IPS-18a (cell line): ENCODE measurements around the gene PAQR8.

ENCODE experiments used
- H3K27ac ChIP-seq: one replicate; pipeline ENCODE4 v1.5.1; 2013; ENCODE audit warnings: low read length
- H3K27me3 ChIP-seq: one replicate; pipeline ENCODE4 v1.6.1; 2013; ENCODE audit warnings: mild to moderate bottlenecking, low read length; ENCODE audit not compliant: control insufficient read depth, insufficient read depth
- H3K36me3 ChIP-seq: one replicate; pipeline ENCODE4 v1.6.1; 2013; ENCODE audit warnings: low read depth, low read length; ENCODE audit not compliant: control insufficient read depth
- H3K4me1 ChIP-seq: one replicate; pipeline ENCODE4 v1.6.1; 2013; ENCODE audit warnings: low read depth, low read length; ENCODE audit not compliant: control insufficient read depth
- H3K4me3 ChIP-seq: one replicate; pipeline ENCODE4 v1.5.1; 2013; ENCODE audit warnings: low read length
- H3K9ac ChIP-seq: one replicate; pipeline ENCODE4 v1.6.1; 2013; ENCODE audit warnings: mild to moderate bottlenecking, low read length, moderate library complexity
- H3K9me3 ChIP-seq: one replicate; pipeline ENCODE4 v1.6.1; 2013; ENCODE audit warnings: low read depth, low read length; ENCODE audit not compliant: control insufficient read depth

Gene PAQR8

DNA sequence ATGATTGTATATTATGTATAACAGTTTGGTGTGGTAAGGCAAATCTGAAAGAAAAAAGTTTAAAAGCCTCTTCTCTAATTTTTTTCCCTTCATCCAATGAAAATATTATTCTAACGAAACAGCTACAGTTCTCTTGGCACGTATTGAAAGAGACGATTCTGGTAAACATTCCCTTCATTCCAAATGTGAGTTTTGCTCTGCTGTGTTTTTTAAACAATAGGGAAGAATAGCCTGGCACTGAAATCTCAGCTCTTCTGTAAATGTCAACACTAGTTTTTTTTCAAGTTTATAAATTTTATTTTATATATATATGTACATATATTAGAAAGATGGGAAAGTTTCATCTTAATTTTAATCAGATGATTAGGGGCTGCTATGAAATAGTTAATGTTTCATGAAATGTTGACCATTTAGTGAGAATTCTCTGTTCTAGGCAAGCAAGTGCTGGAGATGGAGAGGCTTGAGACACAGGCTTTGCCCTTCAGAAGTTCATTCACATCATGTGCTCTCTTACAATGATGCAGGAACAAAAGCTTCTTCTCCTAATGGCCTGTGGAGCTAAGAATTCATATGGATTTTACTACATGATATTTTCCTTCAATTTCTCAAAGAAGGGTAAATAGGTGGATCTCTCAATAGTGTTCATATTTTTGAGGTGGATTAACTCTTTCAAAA, 4.1 kb downstream of the PAQR8 start:
- no peaks in the 10 kb centered on the region for H3K9me3 ChIP-seq
- no peak overlapping the region for H3K4me3 ChIP-seq
- no peak overlapping the region for H3K27ac ChIP-seq
- peaks cover 6% of the 10 kb centered on the region for H3K4me1 ChIP-seq
- no peak overlapping the region for H3K9ac ChIP-seq
- peaks cover 30% of the 10 kb centered on the region for H3K27me3 ChIP-seq
- no peaks in the 10 kb centered on the region for H3K36me3 ChIP-seq

DNA sequence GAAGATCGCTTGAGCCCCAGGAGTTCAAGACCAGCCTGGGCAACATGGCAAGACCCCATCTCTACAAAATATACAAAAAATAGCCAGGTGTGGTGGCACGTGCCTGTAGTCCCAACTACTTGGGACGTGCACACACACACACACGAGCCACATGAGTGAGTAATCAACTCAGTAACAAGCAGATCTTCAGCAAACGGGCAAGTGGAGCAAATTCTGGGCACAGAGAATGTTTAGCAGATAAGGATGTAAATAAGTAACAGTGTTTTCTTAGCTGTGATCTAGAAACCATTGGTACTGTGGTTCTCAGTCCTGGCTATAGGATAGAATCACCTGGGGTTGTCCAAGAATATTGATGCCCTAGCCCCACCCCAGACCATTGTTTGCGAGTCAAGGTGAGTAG, 6.1 kb downstream of the PAQR8 start:
- H3K36me3 ChIP-seq = no peaks in the 10 kb centered on the region

DNA sequence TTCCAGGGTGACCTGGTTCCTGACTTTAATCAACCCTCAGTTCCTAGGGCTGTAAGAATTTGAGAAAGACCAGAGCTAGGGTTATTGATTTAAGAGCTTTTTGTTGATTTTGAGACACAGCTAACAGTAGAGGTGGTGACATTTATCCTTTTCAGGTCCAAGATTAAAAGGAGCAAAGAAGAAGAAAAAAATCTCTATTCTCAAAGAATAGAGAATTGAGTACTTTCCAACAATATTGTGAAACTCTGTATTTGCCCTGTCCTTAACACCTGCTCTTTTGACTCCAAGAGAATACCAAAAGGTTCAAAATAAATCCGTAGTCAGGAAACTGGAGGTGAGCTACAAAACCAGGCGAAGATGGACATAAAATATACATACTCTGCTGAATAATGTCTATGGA, 7.3 kb downstream of the PAQR8 start:
- H3K9ac ChIP-seq = no peak overlapping the region
- H3K4me1 ChIP-seq = no peaks in the 10 kb centered on the region
- no peak overlapping the region for H3K4me3 ChIP-seq
- peaks cover 4% of the 10 kb centered on the region for H3K27me3 ChIP-seq
- H3K9me3 ChIP-seq = no peaks in the 10 kb centered on the region
- no peaks in the 10 kb centered on the region for H3K36me3 ChIP-seq
- H3K27ac ChIP-seq = no peak overlapping the region

More for the DNA sequence above, 6.1 kb downstream of the PAQR8 start:
- H3K4me1 ChIP-seq = no peaks in the 10 kb centered on the region
- no peak overlapping the region for H3K4me3 ChIP-seq
- H3K9ac ChIP-seq = no peak overlapping the region
- no peak overlapping the region for H3K27ac ChIP-seq
- peaks cover 17% of the 10 kb centered on the region for H3K27me3 ChIP-seq
- H3K9me3 ChIP-seq = no peaks in the 10 kb centered on the region

DNA sequence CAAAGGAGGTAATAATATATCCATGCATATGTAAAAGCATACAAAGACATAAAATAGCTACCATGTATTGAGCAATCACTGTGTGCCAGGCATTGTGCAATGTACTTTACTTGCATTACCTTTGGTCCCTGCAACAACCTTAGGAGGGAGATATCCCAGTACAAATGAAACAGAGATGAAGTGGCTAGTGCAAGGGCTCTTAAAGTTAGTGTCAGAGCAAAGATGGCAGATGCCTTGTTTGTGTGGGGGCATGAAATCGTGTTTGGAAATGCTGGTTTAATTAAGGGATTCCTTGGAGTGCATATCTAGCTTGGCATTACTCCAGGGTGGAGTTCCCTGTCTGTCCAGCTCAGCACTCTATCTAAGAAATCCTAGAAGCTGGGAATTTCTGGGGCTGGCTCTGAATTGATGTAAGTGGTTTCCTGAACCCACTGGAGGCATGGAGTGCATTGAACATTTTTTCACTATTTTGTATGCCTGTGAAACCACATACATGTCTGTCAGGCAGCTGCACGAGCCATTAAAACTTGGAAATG, 9.8 kb downstream of the PAQR8 start:
- Histone ChIP-seq H3K4me1 (no peaks in the 10 kb centered on the region), H3K4me3 (no peak overlapping the region), H3K27me3 (no peaks in the 10 kb centered on the region), H3K36me3 (no peaks in the 10 kb centered on the region), H3K9me3 (no peaks in the 10 kb centered on the region), H3K27ac (no peak overlapping the region), H3K9ac (no peak overlapping the region)

DNA sequence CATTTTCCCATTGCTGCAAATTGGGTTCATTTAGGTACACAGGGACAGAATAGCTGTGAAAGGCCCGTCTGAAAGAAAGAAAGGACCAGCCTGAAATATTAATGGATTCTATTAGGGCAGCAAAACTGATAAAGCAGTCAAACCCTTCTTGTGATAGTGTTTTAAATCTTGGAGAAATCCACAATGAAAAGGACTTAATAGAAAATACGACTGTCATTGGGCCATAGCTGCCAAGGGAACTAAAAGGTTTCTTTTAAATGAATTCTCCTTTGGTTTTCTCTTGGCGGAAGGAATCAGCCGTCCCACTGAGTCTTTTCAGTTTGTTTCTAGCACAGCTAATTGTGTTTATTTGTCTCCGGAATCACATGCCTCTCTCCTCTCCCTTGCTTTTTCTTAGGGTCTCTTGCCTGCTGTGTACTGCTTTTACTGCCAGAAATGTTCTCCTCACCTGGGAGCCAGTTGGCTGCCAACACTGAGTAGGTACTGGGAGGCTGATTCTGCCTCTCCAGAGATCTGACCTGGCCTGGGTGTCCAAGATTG, 11.3 kb downstream of the PAQR8 start:
- Histone ChIP-seq H3K4me1 (no peaks in the 10 kb centered on the region), H3K27me3 (no peaks in the 10 kb centered on the region), H3K4me3 (no peak overlapping the region), H3K36me3 (no peaks in the 10 kb centered on the region), H3K27ac (no peak overlapping the region), H3K9me3 (no peaks in the 10 kb centered on the region), H3K9ac (no peak overlapping the region)

DNA sequence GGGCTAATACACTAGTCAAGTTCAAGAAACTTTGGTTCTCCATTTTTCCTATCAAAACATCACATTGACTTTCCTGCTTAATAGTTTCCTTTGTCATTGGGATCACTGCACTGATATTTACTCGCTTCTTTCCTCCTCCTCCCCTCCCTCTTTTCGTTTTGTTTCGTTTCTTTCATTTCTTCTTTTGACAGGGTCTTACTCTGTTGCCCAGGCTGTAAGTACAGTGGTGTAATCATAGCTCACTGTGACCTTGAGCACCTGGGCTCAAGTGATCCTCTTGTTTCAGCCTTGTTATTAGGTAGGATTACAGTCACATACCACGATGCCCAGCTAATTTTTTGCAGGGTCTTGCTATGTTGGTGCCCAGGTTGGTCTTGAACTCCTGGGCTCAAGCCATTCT, 12.3 kb downstream of the PAQR8 start:
- H3K27ac ChIP-seq = no peak overlapping the region
- H3K9ac ChIP-seq = no peak overlapping the region
- no peak overlapping the region for H3K4me3 ChIP-seq
- no peaks in the 10 kb centered on the region for H3K4me1 ChIP-seq
- H3K9me3 ChIP-seq = no peaks in the 10 kb centered on the region
- no peaks in the 10 kb centered on the region for H3K27me3 ChIP-seq
- H3K36me3 ChIP-seq = no peaks in the 10 kb centered on the region

DNA sequence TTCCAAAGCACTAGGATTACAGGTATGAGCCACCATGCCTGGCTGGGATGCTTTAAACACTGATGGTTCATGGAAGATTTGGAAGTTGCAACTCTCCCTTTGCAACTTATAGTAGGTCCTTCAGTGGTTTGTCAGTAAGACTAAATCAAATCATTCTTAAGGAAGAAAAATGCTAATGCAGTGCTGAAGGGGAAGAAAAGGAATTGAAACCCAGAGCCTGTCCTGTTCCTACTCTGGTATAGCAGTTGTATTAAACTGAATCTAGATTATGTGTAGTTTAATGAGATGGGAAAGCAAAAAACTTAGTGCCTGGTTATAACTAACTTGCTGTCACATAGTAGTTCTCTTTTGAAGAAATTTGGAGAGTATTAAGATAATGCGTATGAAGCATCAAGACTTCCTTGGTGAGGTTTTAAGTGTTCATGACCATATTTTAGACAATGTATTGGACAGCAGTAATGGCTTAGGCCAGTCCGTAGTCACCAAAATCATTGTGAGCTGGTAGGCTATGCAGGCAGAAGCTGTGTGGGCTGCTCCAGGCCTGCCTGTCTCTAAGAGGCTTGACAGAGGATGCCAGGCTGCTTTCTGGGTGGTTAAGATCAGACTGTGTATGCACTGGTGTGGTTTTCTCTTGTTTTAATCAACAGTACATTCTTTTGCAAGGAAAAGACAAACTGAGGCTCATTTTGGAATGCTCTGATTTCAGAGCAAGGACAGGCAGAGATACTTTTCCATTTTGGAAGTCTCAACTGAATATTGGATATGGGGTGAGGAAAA, 14.0 kb downstream of the PAQR8 start:
- H3K9ac ChIP-seq = no peak overlapping the region
- H3K9me3 ChIP-seq = no peaks in the 10 kb centered on the region
- no peaks in the 10 kb centered on the region for H3K27me3 ChIP-seq
- no peaks in the 10 kb centered on the region for H3K36me3 ChIP-seq
- no peak overlapping the region for H3K4me3 ChIP-seq
- H3K27ac ChIP-seq = no peak overlapping the region
- no peaks in the 10 kb centered on the region for H3K4me1 ChIP-seq

DNA sequence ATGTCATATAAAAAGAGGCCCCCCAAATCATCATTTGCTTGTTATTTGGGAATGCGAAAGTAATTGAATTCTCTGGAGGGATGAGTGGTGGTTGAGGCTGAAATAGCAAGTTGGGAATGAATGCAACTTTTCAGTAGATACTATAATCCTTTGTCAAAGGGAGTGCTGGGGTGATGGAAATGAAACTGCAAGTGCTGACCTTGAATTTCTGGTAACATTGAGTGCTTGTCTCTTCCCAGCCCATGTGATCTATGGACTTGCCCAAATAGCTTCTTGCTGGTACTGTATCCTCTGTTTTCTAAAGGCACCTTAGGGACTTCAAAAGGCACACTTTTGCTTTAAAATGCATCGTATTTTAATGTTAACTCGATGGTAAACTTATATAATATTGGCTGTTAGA, 14.8 kb downstream of the PAQR8 start:
- no peak overlapping the region for H3K4me3 ChIP-seq
- H3K9me3 ChIP-seq = no peaks in the 10 kb centered on the region
- H3K4me1 ChIP-seq = no peaks in the 10 kb centered on the region
- H3K27me3 ChIP-seq = no peaks in the 10 kb centered on the region
- no peak overlapping the region for H3K9ac ChIP-seq
- H3K36me3 ChIP-seq = no peaks in the 10 kb centered on the region
- H3K27ac ChIP-seq = no peak overlapping the region

DNA sequence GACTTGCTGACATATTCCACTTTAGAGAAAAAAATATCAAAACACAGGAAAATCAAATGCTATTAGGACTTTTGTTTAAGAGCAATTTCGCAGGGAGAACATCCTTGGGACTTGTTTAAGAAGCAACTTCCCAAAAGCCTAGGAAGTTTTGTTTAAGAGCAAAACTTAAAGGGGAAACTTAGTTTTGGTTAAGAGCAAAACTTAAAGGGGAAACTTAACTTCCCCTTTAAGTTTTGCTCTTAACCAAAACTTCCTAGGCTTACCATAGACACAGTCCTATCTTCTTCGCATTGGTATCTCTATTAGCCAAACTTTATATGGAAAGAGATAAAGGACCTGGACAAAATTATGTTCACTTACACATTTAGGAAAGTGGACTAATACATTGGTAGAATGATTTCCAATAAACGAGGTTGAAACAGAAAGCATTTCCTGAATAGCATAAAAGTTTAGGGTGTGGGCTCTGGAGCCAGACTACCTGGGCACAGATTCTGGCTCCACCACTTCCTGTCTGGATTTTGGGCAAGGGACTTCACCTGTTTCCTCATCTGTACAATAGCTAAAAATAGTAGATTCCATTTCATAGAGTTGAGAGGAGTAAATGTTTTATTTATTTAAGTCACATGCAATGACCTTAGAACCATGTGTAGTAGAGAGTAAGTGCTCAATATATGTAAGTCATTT, 15.7 kb downstream of the PAQR8 start:
- no peaks in the 10 kb centered on the region for H3K4me1 ChIP-seq
- H3K27me3 ChIP-seq = no peaks in the 10 kb centered on the region
- no peak overlapping the region for H3K4me3 ChIP-seq
- H3K27ac ChIP-seq = no peak overlapping the region
- no peaks in the 10 kb centered on the region for H3K9me3 ChIP-seq
- H3K36me3 ChIP-seq = no peaks in the 10 kb centered on the region
- no peak overlapping the region for H3K9ac ChIP-seq

DNA sequence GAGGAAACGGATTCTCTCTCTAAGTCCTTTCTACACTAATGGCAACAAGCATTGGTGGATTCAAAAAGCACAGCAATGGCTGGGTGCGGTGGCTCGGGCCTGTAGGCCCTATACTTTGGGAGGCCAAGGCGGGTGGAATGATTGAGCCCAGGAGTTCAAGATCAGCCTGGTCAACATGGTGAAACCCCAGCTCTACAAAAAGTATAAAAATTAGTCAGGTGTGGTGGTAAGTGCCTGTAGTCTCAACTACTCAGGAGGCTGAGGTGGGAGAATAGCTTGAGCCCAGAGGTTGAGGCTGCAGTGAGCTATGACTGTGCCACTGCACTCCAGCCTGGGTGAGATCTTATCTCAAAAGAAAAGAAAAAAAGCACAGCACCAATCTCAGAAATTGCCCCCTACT, 19.3 kb downstream of the PAQR8 start:
- Histone ChIP-seq H3K9me3 (no peaks in the 10 kb centered on the region), H3K27ac (no peak overlapping the region), H3K27me3 (no peaks in the 10 kb centered on the region), H3K4me3 (no peak overlapping the region), H3K9ac (no peak overlapping the region), H3K36me3 (no peaks in the 10 kb centered on the region), H3K4me1 (no peaks in the 10 kb centered on the region)

DNA sequence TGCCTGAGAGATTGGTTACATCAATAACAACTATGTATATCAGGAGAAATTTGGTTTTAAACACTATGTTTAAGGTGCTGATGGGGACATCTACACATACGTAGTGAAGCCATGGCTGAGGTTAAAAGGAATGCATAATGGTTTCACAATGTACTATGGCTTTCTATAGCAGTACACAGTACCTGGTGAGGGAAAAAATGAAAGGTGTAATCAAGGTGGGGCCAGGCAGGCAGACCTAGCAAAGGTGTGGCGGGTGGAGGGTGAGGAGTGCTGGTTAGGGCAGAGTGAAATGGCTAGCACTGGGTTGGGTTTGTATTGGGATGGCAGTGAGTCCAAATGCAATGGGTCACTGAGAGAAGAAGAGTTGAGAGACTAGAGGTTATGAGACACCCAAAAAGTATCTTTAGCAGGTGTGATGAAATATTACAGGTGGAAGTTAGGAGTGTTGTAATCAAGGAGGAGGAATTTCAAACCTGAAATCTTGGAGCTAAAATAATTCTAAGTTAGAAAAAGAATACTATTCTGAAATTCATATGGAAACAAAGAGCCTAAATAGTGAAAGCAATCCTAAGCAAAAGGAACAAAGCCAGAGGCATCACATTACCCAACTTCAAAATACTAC, 22.3 kb downstream of the PAQR8 start:
- Histone ChIP-seq H3K27ac (no peak overlapping the region), H3K9ac (no peak overlapping the region), H3K36me3 (no peaks in the 10 kb centered on the region), H3K4me3 (no peak overlapping the region), H3K27me3 (no peaks in the 10 kb centered on the region), H3K4me1 (no peaks in the 10 kb centered on the region), H3K9me3 (peaks cover 7% of the 10 kb centered on the region)
